MM.1S (cell line): ENCODE data around the gene CD200R1L.

ENCODE experiments used
- DNase-seq: peaks from one replicate; pipeline ENCODE4 v3.0.0-alpha.2; 2015
- H2AFZ ChIP-seq: fragments of 300-600 bp; sonication (generic); 2 replicates; pipeline ENCODE4 v1.6.0; 2016; ENCODE audit warnings: antibody characterized with exemption, low read length
- H3F3A ChIP-seq: fragments of 300-600 bp; sonication (generic); 2 replicates; pipeline ENCODE4 v1.6.1; 2016; ENCODE audit warnings: mild to moderate bottlenecking, antibody characterized with exemption, low read length, moderate library complexity, mixed read lengths; ENCODE audit not compliant: insufficient read depth
- H3K27ac ChIP-seq: fragments of 300-600 bp; sonication (generic); 2 replicates; pipeline ENCODE4 v1.5.1; 2016; ENCODE audit warnings: mild to moderate bottlenecking, low read length
- H3K27me3 ChIP-seq: fragments of 300-600 bp; sonication (generic); replicated peaks from 2 replicates; pipeline ENCODE4 v1.6.0; 2016; ENCODE audit warnings: low read length; ENCODE audit not compliant: insufficient read depth
- H3K36me3 ChIP-seq: fragments of 300-600 bp; sonication (generic); replicated peaks from 2 replicates; pipeline ENCODE4 v1.6.1; 2016; ENCODE audit warnings: mild to moderate bottlenecking, low read length, mixed read lengths; ENCODE audit not compliant: insufficient read depth
- H3K4me1 ChIP-seq: fragments of 300-600 bp; sonication (generic); 2 replicates; pipeline ENCODE4 v1.6.1; 2016; ENCODE audit warnings: low read length, mixed read lengths
- H3K4me2 ChIP-seq: fragments of 300-600 bp; sonication (generic); 2 replicates; pipeline ENCODE4 v1.6.0; 2016; ENCODE audit warnings: low read depth, low read length
- H3K4me3 ChIP-seq: fragments of 300-600 bp; sonication (generic); 2 replicates; pipeline ENCODE4 v1.5.1; 2016; ENCODE audit warnings: low read length, mixed read lengths
- H3K79me2 ChIP-seq: fragments of 300-600 bp; sonication (generic); 2 replicates; pipeline ENCODE4 v1.6.1; 2016; ENCODE audit warnings: mixed run types, low read length, mixed read lengths
- H3K9ac ChIP-seq: fragments of 300-600 bp; sonication (generic); 2 replicates; pipeline ENCODE4 v1.6.1; 2016; ENCODE audit warnings: low read length, mixed read lengths
- H3K9me2 ChIP-seq: fragments of 300-600 bp; sonication (generic); replicated peaks from 2 replicates; pipeline ENCODE4 v1.6.1; 2016; ENCODE audit warnings: mild to moderate bottlenecking, low read length, mixed read lengths; ENCODE audit not compliant: insufficient read depth
- H3K9me3 ChIP-seq: fragments of 300-600 bp; sonication (generic); replicated peaks from 2 replicates; pipeline ENCODE4 v1.6.1; 2016; ENCODE audit warnings: mild to moderate bottlenecking, low read length, mixed read lengths; ENCODE audit not compliant: insufficient read depth
- H4K20me1 ChIP-seq: fragments of 300-600 bp; sonication (generic); 2 replicates; pipeline ENCODE4 v1.6.1; 2016; ENCODE audit warnings: mild to moderate bottlenecking, low read length, moderate library complexity, mixed read lengths; ENCODE audit not compliant: insufficient read depth
- EZH2 ChIP-seq: fragments of 300-600 bp; sonication (generic); optimal IDR thresholded peaks from 2 replicates; pipeline ENCODE3; 2017; ENCODE audit warnings: low read depth, mild to moderate bottlenecking, antibody characterized with exemption, low read length, mixed read lengths
- EZH2phosphoT487 ChIP-seq: fragments of 300-600 bp; sonication (generic); IDR thresholded peaks from 2 replicates; pipeline ENCODE4 v1.6.1; 2018; ENCODE audit warnings: antibody characterized with exemption, low read length
- TF ChIP-seq, protein P1 (sequence below): fragments of 300-600 bp; sonication (generic); IDR thresholded peaks from 2 replicates; pipeline ENCODE4 v1.5.1; 2016; ENCODE audit warnings: antibody characterized with exemption, low read length, mixed read lengths

Gene CD200R1L

DNA sequence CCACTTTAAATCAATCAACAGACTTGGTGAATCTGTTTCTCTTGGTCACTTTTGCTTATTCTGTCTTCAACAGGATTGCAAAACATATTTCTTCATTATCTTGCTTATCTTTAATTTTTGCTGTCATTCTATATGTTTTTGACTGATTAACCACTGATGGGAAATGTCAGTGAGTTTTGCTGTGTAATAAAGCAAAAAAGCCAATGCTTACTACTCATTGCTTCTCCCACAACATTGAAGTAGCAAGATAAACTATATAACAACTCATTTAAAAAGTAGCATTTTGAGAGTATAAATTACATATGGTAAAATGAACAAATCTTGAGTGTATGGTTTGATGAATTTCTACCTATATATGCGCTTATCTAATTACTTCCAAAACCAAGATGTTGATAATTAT lies 892 bp downstream of the CD200R1L start:
- no peaks in the 10 kb centered on the region for H3K36me3 ChIP-seq
- H3K4me1 ChIP-seq: peaks cover 17% of the 10 kb centered on the region
- H3K27me3 ChIP-seq: no peaks in the 10 kb centered on the region
- H4K20me1 ChIP-seq: no peaks in the 10 kb centered on the region
- no peaks in the 10 kb centered on the region for H3K9me3 ChIP-seq
- no peaks in the 10 kb centered on the region for H3K79me2 ChIP-seq
- no peak overlapping the region for H3K27ac ChIP-seq
- no peak overlapping the region for H3K9ac ChIP-seq
- TF ChIP-seq EZH2: no peak
- TF ChIP-seq, protein P1, sequence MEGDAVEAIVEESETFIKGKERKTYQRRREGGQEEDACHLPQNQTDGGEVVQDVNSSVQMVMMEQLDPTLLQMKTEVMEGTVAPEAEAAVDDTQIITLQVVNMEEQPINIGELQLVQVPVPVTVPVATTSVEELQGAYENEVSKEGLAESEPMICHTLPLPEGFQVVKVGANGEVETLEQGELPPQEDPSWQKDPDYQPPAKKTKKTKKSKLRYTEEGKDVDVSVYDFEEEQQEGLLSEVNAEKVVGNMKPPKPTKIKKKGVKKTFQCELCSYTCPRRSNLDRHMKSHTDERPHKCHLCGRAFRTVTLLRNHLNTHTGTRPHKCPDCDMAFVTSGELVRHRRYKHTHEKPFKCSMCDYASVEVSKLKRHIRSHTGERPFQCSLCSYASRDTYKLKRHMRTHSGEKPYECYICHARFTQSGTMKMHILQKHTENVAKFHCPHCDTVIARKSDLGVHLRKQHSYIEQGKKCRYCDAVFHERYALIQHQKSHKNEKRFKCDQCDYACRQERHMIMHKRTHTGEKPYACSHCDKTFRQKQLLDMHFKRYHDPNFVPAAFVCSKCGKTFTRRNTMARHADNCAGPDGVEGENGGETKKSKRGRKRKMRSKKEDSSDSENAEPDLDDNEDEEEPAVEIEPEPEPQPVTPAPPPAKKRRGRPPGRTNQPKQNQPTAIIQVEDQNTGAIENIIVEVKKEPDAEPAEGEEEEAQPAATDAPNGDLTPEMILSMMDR: no peak
- TF ChIP-seq EZH2phosphoT487: no peak
- H3K4me3 ChIP-seq: no peak overlapping the region
- no peaks in the 10 kb centered on the region for H3F3A ChIP-seq
- no peak for DNase-seq
- H3K9me2 ChIP-seq: no peaks in the 10 kb centered on the region
- H3K4me2 ChIP-seq: no peak overlapping the region
- no peak overlapping the region for H2AFZ ChIP-seq

DNA sequence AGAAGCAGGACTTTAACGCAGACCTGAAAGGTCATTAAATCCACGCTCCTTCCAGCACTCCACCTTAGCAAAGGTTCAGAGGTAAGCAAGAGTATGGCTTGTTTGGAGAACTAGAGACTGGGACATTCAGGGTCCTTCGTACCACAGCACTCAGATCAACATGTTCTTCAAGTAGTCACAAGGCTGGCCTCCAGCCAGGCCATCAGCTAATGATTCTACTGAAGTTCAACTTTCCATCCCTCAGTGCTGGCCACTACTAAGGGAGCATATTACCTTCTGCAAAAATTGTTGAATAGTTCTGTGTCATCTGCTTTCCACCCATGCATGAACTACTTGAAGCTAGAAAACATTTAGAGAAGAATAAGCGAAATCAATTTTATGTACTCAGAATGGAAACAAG lies 17.6 kb downstream of the CD200R1L start:
- Histone ChIP-seq H3K27ac (no peak overlapping the region), H3K4me1 (no peaks in the 10 kb centered on the region), H4K20me1 (no peaks in the 10 kb centered on the region), H3K4me2 (no peak overlapping the region), H3K9ac (no peak overlapping the region), H3K27me3 (no peaks in the 10 kb centered on the region), H3K9me3 (no peaks in the 10 kb centered on the region), H3K36me3 (no peaks in the 10 kb centered on the region), H3K9me2 (no peaks in the 10 kb centered on the region), H3K4me3 (no peak overlapping the region), H3F3A (no peaks in the 10 kb centered on the region), H3K79me2 (no peaks in the 10 kb centered on the region), H2AFZ (no peak overlapping the region)
- no peak for TF ChIP-seq EZH2phosphoT487
- TF ChIP-seq, protein P1: no peak
- TF ChIP-seq EZH2: no peak
- DNase-seq: no peak

DNA sequence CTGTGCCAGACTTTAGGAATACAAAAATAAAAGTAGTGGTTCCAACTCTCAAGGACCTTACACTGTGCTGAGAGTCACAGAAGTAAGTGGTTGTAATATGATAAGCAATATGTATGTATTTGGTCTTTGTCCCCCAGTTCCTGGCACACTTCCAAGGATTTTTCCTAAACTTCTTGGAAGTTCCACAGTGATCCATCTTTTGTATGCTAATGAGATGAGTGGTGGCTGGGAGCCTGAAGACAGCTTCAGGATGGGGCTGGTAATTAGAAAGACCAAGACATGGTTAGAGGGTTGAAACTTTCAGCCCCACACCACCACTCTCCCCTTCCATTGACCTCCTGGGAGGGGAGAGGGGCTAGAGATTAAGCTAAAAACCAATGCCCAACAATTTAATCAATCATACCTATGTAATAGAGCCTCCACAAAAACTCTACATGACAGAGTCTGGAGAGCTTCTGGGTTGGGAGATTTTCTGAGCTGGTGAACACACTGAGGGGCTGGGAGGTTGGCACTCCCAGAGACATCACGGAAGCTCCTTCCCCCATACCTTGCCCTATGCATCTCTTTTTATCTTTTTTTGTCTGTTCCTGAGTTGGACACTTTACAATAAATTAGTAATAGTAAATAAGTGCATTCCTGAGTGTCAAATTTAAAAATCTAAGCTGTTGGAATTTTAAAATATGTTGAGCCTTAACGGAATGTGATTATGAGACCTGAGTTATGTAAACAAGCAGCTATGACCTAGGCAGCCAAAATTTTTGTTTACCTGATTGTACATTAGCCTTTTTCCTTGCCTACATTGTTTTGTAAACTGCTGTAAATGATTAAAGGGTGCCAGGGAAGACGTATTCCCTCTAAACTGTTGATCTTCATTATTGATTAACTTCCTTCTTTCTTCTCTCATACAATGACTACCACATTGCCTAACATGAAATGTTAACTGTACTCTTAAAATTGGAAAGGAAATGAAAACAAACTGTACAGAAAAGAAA lies 24.3 kb downstream of the CD200R1L start:
- Histone ChIP-seq H2AFZ (no peak overlapping the region), H3K4me2 (no peak overlapping the region)

More for the DNA sequence above, 24.3 kb downstream of the CD200R1L start:
- Histone ChIP-seq H3K4me3 (no peak overlapping the region), H3K9me3 (no peaks in the 10 kb centered on the region), H3K27me3 (no peaks in the 10 kb centered on the region), H3K9me2 (no peaks in the 10 kb centered on the region), H3K79me2 (no peaks in the 10 kb centered on the region), H3K36me3 (no peaks in the 10 kb centered on the region), H3K9ac (no peak overlapping the region), H3K27ac (no peak overlapping the region), H4K20me1 (no peaks in the 10 kb centered on the region), H3K4me1 (no peaks in the 10 kb centered on the region), H3F3A (no peaks in the 10 kb centered on the region)
- DNase-seq: no peak
- TF ChIP-seq EZH2: no peak
- TF ChIP-seq EZH2phosphoT487: no peak
- TF ChIP-seq, protein P1: no peak
